GM23338 (cell line): ENCODE results near the gene PIK3C2G. TPM values are rescaled to one million over a fixed set of nuclear protein-coding genes. Genes with fewer than 3 reads are reported as not detected.

Experiments used
- ATAC-seq: fragments of 200-7000 bp; cut with Tn5 transposase; 3 replicates; pipeline ENCODE4 v1.9.1; 2020
- DNase-seq: peaks from one replicate; pipeline ENCODE4 v3.0.0-alpha.2; 2015; ENCODE audit warnings: low spot score
- H2AFZ ChIP-seq: fragments of 200-600 bp; sonication (generic); 2 replicates; pipeline ENCODE4 v1.8.0; 2016; ENCODE audit warnings: antibody characterized with exemption, mild to moderate bottlenecking, moderate library complexity
- H3F3A ChIP-seq: fragments of 200-600 bp; sonication (generic); replicated peaks from 2 replicates; pipeline ENCODE4 v1.8.0; 2017; ENCODE audit warnings: antibody characterized with exemption, mixed run types, low read depth
- H3K27ac ChIP-seq: fragments of 200-600 bp; sonication (generic); 2 replicates; pipeline ENCODE4 v1.6.1; 2016; ENCODE audit warnings: low read depth
- H3K27me3 ChIP-seq: fragments of 200-600 bp; sonication (generic); 2 replicates; pipeline ENCODE4 v1.8.0; 2016; ENCODE audit warnings: mild to moderate bottlenecking, mixed run types, moderate library complexity; ENCODE audit not compliant: insufficient read depth
- H3K36me3 ChIP-seq: fragments of 200-600 bp; sonication (generic); 2 replicates; pipeline ENCODE4 v1.8.0; 2016; ENCODE audit warnings: mild to moderate bottlenecking; ENCODE audit not compliant: insufficient read depth
- H3K4me1 ChIP-seq: fragments of 200-600 bp; sonication (generic); 2 replicates; pipeline ENCODE4 v1.8.0; 2016; ENCODE audit warnings: mild to moderate bottlenecking, moderate library complexity; ENCODE audit not compliant: insufficient read depth
- H3K4me2 ChIP-seq: fragments of 200-600 bp; sonication (generic); 2 replicates; pipeline ENCODE4 v1.7.1; 2017; ENCODE audit warnings: mixed run types
- H3K4me3 ChIP-seq: fragments of 200-600 bp; sonication (generic); 2 replicates; pipeline ENCODE4 v1.6.1; 2016; ENCODE audit warnings: mixed run types
- H3K79me2 ChIP-seq: fragments of 200-600 bp; sonication (generic); replicated peaks from 2 replicates; pipeline ENCODE4 v1.8.0; 2017; ENCODE audit warnings: mild to moderate bottlenecking; ENCODE audit not compliant: insufficient read depth
- H3K9me2 ChIP-seq: fragments of 200-600 bp; sonication (generic); 2 replicates; pipeline ENCODE4 v1.8.0; 2017; ENCODE audit not compliant: insufficient read depth
- H4K20me1 ChIP-seq: fragments of 200-600 bp; sonication (generic); replicated peaks from 2 replicates; pipeline ENCODE4 v1.8.0; 2017; ENCODE audit warnings: mild to moderate bottlenecking; ENCODE audit not compliant: insufficient read depth
- H3K27ac Mint-ChIP-seq: 2 replicates; pipeline ENCODE4 v1.8.0; 2020; ENCODE audit warnings: inconsistent platforms, mild to moderate bottlenecking, moderate library complexity, mixed read lengths
- H3K27me3 Mint-ChIP-seq: 3 replicates; pipeline ENCODE4 v1.8.0; 2022; ENCODE audit warnings: low read depth, mild to moderate bottlenecking, moderate library complexity, mixed read lengths, inconsistent platforms; ENCODE audit not compliant: insufficient read depth, poor library complexity
- H3K36me3 Mint-ChIP-seq: 3 replicates; pipeline ENCODE4 v1.8.0; 2021; ENCODE audit warnings: low read depth, mild to moderate bottlenecking, inconsistent platforms, moderate library complexity, mixed read lengths
- H3K4me1 Mint-ChIP-seq: 3 replicates; pipeline ENCODE4 v1.8.0; 2020; ENCODE audit warnings: mild to moderate bottlenecking, inconsistent platforms, mixed read lengths
- H3K4me3 Mint-ChIP-seq: 3 replicates; pipeline ENCODE4 v1.8.0; 2021; ENCODE audit warnings: moderate library complexity, mild to moderate bottlenecking, inconsistent platforms, mixed read lengths
- H3K9me3 Mint-ChIP-seq: 3 replicates; pipeline ENCODE4 v1.8.0; 2020; ENCODE audit warnings: moderate library complexity, mild to moderate bottlenecking, inconsistent platforms, mixed read lengths
- CREB1 ChIP-seq: fragments of 250-450 bp; sonication (Bioruptor Pico); IDR thresholded peaks from 2 replicates; pipeline ENCODE4 v1.5.0; 2020; ENCODE audit warnings: low read depth, mild to moderate bottlenecking, moderate library complexity
- JUNB ChIP-seq: IDR thresholded peaks from one replicate; pipeline ENCODE4 v1.6.1; 2016; ENCODE audit warnings: antibody characterized with exemption; ENCODE audit not compliant: unreplicated experiment
- NANOG ChIP-seq: IDR thresholded peaks from 2 replicates; pipeline ENCODE4 v1.6.1; 2016; ENCODE audit warnings: antibody characterized with exemption, borderline replicate concordance
- ZNF114 ChIP-seq: fragments of 250-450 bp; sonication (Bioruptor Pico); IDR thresholded peaks from 2 replicates; pipeline ENCODE4 v1.5.0; 2020; ENCODE audit warnings: mild to moderate bottlenecking, moderate library complexity
- polyA plus RNA-seq: library from polyadenylated mRNA; unstranded; fragments of >200 nt; fragmentation: Nextera tagmentation; extraction: Ambion mirVana; gene quantifications from 2 replicates; pipeline ENCODE4 v1.2.1, GENCODE V29; 2016
- total RNA-seq: library from RNA; depleted of rRNA; stranded (reverse); fragments of >200 nt; shearing (Covaris generic); gene quantifications from 2 replicates; pipeline ENCODE4 v1.2.3, GENCODE V29; 2014
- TF ChIP-seq, protein P1 (sequence below): fragments of 250-450 bp; sonication (Bioruptor Pico); IDR thresholded peaks from 2 replicates; pipeline ENCODE4 v1.5.0; 2020; ENCODE audit warnings: mild to moderate bottlenecking, moderate library complexity
- TF ChIP-seq, protein P2 (sequence below), 2 experiments: fragments of 200-600 bp in 1 of 2; sonication (generic) in 1 of 2; conservative IDR thresholded peaks; 2 replicates each; pipeline versions ENCODE4 v1.5.1 to v1.6.1; 2016 to 2017; ENCODE audit warnings: antibody characterized with exemption in 2 of 2, low read depth in 2 of 2, mild to moderate bottlenecking in 2 of 2, moderate library complexity in 1 of 2
- TF ChIP-seq, protein P3 (sequence below): IDR thresholded peaks from one replicate; pipeline ENCODE4 v1.6.1; 2018; ENCODE audit warnings: antibody characterized with exemption; ENCODE audit not compliant: unreplicated experiment

The PIK3C2G gene
- total and polyA plus RNA-seq, 2 experiments from 2014 or later: not detected

DNA sequence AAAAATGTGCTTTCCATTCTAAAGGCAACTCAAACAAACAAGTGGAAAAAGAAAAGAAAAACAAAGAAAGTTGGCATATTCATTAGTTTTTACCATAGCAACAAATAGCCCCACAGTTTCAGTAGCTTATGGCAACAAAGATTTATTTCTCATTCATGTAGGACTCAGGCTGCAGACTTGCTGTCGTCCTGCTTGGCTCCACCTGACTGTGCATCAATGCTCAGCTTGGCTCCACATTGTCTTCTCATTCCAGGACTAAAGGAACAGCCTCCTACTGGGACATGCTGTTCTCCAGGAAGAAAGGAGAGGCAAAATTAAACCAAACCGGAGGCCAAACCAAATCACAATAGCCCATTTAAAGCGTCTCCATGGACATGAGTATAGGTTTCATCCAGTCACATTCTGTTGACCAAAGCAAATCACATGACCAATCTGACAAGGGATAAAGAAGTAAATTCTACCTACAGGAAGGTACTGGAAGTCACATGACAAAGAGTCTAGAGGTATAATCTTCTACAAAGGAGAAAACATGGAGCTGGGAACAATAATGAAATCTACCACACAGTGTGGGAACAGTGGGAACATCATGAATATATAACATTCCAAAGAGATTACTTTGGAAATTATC lies 222.5 kb downstream of the PIK3C2G start:
- no peaks in the 10 kb centered on the region for H3K36me3 ChIP-seq
- no peaks in the 10 kb centered on the region for H3K9me3 Mint-ChIP-seq
- H3K4me1 ChIP-seq: peaks cover 32% of the 10 kb centered on the region
- H3K79me2 ChIP-seq: no peaks in the 10 kb centered on the region
- no peak for TF ChIP-seq NANOG
- TF ChIP-seq, protein P1, sequence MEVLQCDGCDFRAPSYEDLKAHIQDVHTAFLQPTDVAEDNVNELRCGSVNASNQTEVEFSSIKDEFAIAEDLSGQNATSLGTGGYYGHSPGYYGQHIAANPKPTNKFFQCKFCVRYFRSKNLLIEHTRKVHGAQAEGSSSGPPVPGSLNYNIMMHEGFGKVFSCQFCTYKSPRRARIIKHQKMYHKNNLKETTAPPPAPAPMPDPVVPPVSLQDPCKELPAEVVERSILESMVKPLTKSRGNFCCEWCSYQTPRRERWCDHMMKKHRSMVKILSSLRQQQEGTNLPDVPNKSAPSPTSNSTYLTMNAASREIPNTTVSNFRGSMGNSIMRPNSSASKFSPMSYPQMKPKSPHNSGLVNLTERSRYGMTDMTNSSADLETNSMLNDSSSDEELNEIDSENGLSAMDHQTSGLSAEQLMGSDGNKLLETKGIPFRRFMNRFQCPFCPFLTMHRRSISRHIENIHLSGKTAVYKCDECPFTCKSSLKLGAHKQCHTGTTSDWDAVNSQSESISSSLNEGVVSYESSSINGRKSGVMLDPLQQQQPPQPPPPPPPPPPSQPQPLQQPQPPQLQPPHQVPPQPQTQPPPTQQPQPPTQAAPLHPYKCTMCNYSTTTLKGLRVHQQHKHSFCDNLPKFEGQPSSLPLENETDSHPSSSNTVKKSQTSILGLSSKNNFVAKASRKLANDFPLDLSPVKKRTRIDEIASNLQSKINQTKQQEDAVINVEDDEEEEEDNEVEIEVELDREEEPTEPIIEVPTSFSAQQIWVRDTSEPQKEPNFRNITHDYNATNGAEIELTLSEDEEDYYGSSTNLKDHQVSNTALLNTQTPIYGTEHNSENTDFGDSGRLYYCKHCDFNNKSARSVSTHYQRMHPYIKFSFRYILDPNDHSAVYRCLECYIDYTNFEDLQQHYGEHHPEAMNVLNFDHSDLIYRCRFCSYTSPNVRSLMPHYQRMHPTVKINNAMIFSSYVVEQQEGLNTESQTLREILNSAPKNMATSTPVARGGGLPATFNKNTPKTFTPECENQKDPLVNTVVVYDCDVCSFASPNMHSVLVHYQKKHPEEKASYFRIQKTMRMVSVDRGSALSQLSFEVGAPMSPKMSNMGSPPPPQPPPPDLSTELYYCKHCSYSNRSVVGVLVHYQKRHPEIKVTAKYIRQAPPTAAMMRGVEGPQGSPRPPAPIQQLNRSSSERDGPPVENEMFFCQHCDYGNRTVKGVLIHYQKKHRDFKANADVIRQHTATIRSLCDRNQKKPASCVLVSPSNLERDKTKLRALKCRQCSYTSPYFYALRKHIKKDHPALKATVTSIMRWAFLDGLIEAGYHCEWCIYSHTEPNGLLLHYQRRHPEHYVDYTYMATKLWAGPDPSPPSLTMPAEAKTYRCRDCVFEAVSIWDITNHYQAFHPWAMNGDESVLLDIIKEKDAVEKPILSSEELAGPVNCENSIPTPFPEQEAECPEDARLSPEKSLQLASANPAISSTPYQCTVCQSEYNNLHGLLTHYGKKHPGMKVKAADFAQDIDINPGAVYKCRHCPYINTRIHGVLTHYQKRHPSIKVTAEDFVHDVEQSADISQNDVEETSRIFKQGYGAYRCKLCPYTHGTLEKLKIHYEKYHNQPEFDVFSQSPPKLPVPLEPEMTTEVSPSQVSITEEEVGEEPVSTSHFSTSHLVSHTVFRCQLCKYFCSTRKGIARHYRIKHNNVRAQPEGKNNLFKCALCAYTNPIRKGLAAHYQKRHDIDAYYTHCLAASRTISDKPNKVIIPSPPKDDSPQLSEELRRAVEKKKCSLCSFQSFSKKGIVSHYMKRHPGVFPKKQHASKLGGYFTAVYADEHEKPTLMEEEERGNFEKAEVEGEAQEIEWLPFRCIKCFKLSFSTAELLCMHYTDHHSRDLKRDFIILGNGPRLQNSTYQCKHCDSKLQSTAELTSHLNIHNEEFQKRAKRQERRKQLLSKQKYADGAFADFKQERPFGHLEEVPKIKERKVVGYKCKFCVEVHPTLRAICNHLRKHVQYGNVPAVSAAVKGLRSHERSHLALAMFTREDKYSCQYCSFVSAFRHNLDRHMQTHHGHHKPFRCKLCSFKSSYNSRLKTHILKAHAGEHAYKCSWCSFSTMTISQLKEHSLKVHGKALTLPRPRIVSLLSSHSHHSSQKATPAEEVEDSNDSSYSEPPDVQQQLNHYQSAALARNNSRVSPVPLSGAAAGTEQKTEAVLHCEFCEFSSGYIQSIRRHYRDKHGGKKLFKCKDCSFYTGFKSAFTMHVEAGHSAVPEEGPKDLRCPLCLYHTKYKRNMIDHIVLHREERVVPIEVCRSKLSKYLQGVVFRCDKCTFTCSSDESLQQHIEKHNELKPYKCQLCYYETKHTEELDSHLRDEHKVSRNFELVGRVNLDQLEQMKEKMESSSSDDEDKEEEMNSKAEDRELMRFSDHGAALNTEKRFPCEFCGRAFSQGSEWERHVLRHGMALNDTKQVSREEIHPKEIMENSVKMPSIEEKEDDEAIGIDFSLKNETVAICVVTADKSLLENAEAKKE: peak; percentile 60; the same call in 1 of the 2 replicates
- no peaks in the 10 kb centered on the region for H3K27me3 Mint-ChIP-seq
- H3K9me2 ChIP-seq: no peaks in the 10 kb centered on the region; the same call in 1 of the 2 replicates
- peak overlapping the region; percentile 4; the same call in 1 of the 2 replicates for H2AFZ ChIP-seq
- H3K4me2 ChIP-seq: no peak overlapping the region; the same call in 1 of the 2 replicates
- H3F3A ChIP-seq: no peaks in the 10 kb centered on the region
- peak overlapping the region; percentile 70 for H3K27ac Mint-ChIP-seq
- H3K4me3 Mint-ChIP-seq: no peak overlapping the region
- no peak for DNase-seq
- peak; percentile 88 for ATAC-seq
- H3K27me3 ChIP-seq: no peaks in the 10 kb centered on the region
- H3K4me3 ChIP-seq: no peak overlapping the region
- H3K4me1 Mint-ChIP-seq: peaks cover 45% of the 10 kb centered on the region
- H3K36me3 Mint-ChIP-seq: no peaks in the 10 kb centered on the region
- H4K20me1 ChIP-seq: no peaks in the 10 kb centered on the region
- H3K27ac ChIP-seq: no peak overlapping the region

DNA sequence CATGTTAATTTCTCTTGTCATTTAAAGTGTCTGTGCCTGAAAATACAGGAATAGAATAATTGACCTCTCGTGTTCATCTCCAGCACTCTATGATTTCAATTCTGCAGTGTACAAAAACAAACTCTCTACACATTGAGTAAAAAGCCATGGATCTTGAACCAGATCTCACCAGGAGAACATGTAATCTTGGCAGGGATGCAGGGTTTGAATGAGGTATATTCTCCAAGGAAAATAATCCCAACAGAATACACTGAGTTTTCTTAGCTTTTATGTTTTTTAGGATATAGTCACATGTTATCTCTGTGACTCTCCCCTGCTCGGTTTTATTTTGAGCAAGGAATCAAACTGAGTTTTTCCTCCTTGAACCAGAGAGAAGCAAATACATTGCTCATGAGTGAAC lies 224.7 kb downstream of the PIK3C2G start:
- Mint-ChIP-seq H3K4me1 (peaks cover 45% of the 10 kb centered on the region), H3K27me3 (no peaks in the 10 kb centered on the region), H3K4me3 (no peak overlapping the region), H3K36me3 (no peaks in the 10 kb centered on the region), H3K9me3 (no peaks in the 10 kb centered on the region), H3K27ac (no peak overlapping the region)
- H3K36me3 ChIP-seq: no peaks in the 10 kb centered on the region
- no peak overlapping the region for H3K4me2 ChIP-seq
- no peaks in the 10 kb centered on the region for H4K20me1 ChIP-seq
- ATAC-seq (no peak), DNase-seq (no peak)
- H3K9me2 ChIP-seq: no peaks in the 10 kb centered on the region; the same call in 1 of the 2 replicates
- no peak overlapping the region for H3K27ac ChIP-seq
- H3F3A ChIP-seq: no peaks in the 10 kb centered on the region
- no peaks in the 10 kb centered on the region for H3K27me3 ChIP-seq
- no peak overlapping the region for H2AFZ ChIP-seq
- no peak overlapping the region for H3K4me3 ChIP-seq
- peaks cover 32% of the 10 kb centered on the region for H3K4me1 ChIP-seq
- H3K79me2 ChIP-seq: no peaks in the 10 kb centered on the region
- TF ChIP-seq CREB1 (CRISPR knock-in tag) (no peak), NANOG (no peak), JUNB (no peak), ZNF114 (CRISPR knock-in tag) (no peak)
- TF ChIP-seq, protein P2, sequence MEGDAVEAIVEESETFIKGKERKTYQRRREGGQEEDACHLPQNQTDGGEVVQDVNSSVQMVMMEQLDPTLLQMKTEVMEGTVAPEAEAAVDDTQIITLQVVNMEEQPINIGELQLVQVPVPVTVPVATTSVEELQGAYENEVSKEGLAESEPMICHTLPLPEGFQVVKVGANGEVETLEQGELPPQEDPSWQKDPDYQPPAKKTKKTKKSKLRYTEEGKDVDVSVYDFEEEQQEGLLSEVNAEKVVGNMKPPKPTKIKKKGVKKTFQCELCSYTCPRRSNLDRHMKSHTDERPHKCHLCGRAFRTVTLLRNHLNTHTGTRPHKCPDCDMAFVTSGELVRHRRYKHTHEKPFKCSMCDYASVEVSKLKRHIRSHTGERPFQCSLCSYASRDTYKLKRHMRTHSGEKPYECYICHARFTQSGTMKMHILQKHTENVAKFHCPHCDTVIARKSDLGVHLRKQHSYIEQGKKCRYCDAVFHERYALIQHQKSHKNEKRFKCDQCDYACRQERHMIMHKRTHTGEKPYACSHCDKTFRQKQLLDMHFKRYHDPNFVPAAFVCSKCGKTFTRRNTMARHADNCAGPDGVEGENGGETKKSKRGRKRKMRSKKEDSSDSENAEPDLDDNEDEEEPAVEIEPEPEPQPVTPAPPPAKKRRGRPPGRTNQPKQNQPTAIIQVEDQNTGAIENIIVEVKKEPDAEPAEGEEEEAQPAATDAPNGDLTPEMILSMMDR (conservative IDR thresholded peaks at IDR 0.05; ENCODE audit: low read depth in 2 of 2): no peak
- TF ChIP-seq, protein P3, sequence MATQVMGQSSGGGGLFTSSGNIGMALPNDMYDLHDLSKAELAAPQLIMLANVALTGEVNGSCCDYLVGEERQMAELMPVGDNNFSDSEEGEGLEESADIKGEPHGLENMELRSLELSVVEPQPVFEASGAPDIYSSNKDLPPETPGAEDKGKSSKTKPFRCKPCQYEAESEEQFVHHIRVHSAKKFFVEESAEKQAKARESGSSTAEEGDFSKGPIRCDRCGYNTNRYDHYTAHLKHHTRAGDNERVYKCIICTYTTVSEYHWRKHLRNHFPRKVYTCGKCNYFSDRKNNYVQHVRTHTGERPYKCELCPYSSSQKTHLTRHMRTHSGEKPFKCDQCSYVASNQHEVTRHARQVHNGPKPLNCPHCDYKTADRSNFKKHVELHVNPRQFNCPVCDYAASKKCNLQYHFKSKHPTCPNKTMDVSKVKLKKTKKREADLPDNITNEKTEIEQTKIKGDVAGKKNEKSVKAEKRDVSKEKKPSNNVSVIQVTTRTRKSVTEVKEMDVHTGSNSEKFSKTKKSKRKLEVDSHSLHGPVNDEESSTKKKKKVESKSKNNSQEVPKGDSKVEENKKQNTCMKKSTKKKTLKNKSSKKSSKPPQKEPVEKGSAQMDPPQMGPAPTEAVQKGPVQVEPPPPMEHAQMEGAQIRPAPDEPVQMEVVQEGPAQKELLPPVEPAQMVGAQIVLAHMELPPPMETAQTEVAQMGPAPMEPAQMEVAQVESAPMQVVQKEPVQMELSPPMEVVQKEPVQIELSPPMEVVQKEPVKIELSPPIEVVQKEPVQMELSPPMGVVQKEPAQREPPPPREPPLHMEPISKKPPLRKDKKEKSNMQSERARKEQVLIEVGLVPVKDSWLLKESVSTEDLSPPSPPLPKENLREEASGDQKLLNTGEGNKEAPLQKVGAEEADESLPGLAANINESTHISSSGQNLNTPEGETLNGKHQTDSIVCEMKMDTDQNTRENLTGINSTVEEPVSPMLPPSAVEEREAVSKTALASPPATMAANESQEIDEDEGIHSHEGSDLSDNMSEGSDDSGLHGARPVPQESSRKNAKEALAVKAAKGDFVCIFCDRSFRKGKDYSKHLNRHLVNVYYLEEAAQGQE: no peak
